GM03348 (cell line): Measurements from ENCODE around the gene YJEFN3.

ENCODE experiments used
- DNase-seq: peaks from one replicate; pipeline ENCODE4 v3.0.0; 2012; ENCODE audit warnings: low spot score

The YJEFN3 gene

DNA sequence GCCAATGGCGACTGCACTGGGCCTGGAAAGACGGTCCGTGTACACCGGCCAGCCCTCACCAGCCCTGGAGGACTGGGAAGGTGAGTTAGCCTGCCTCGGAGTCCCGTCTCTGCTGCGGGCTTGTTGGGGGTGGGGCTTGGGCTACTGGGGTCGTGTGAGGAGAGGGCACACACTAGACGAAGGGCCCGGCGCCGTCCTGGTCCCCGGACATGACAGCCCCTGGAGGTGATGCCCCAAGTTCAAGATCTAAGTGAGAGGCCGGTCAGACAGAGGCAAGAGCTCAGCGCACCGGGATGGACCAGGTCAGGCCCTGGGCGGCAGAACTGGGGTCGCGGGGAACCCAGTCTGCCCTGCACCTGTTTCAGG, 11.0 kb downstream of the YJEFN3 start:
- no peak for DNase-seq

DNA sequence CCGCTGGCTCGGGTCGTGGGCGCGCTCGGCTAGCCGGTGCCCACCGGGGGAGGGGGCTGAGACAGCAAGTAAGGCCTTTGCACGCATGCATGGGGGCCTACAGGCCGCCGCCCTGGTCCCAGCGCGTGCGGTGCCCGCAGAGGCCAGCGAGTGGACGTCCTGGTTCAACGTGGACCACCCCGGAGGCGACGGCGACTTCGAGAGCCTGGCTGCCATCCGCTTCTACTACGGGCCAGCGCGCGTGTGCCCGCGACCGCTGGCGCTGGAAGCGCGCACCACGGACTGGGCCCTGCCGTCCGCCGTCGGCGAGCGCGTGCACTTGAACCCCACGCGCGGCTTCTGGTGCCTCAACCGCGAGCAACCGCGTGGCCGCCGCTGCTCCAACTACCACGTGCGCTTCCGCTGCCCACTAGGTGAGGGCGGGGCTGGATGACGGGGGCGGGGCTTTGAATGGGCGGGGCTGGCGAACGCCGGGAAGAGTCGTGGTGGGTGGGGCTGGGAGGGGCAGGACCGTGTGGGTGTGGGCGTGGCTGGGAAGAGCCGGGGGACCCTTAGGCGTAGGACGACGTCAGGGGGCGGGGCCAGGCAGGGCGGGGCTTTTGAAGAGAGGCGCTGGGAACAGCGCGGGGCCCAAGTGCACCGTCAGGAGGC, 11.5 kb downstream of the YJEFN3 start:
- peak; percentile 85 for DNase-seq

DNA sequence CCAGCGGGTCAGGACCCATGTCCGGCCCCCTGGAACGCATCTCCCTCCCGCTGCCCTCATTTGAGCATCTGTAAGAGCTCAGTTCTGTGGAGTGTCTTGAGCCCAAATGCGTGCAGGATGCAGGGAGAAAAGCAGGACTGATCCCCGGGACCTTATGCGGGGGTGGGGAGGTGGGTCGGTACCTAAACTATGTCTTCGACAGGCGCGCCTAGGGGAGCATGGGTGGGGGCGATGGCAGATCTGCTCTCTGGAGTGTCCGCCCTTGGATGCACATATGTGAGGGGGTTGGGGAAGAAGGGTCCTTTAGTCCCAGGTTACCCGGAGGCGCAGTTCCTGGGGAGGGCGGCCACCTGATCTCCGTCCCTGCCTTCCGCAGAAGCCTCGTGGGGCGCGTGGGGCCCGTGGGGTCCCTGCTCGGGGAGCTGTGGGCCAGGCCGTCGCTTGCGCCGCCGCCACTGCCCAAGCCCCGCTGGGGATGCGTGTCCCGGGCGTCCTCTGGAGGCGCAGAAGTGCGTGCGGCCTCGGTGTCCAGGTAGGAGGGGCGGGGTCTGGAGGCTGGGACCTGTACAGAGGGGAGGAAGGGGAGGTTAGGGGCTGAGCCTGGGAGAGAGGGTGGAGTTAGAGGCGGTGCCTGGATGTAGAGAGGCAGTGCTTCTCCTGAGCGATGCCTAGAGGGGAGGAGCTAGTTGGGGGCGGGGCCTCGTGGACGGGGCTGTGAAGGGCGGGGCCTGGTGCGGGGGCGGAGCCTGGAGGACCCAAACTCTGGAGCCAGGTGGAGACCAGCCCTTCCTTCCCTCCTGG, 12.2 kb downstream of the YJEFN3 start:
- DNase-seq = peak; percentile 80

DNA sequence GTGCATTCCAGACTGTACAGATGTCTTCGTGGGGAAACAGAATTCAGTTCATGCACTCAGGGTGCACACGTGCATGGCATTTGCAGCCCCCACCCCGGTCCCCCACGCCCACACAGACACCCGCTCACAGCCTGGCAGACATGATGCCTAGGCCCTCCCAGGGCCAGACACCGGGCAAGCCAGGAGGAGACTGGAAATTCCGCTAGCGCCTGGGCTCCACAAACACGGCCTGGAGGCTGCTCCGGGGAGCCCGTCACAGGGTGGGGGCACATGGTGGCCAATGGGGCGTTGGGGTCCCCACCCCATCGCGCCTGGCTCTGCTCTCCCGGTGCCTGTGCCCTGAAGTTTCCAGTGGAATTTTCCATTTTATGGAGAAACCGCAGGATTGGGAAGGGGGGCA, 12.9 kb downstream of the YJEFN3 start:
- DNase-seq = no peak

DNA sequence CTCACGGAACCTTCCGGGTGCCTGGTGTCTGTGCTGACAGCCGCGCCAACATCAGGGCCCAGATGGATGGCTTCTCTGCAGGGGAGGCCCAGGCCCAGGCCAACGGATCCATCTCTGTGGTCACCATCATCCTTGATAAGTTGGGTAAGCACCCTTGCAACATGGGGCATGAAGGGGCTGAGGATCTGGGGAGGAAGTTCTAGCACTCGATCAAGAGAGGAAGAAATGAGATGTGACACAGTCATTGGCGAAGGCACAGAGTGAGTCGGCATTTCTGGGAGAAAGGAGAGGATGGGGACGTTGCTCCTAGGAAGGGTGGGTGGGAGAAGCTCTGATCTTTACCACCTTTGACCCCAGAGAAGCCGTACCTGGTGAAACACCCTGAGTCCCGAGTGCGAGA, 13.8 kb downstream of the YJEFN3 start:
- no peak for DNase-seq

DNA sequence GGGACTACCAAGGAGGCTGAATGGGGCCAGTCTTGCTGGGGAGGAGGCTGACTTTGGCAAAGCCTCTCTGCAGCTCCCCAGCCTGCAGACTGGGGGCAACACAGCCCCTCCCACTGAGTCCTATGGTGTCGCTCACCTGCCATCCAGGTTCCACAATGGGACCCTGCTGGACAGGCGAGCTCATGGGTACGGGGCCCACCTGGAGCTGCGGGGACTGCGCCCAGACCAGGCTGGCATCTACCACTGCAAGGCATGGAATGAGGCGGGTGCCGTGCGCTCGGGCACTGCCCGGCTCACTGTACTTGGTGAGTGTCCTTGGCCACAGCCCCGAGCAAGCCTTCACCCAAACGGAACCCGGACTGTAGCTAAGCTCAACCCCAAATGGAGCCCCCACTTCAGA, 14.4 kb downstream of the YJEFN3 start:
- DNase-seq = no peak

DNA sequence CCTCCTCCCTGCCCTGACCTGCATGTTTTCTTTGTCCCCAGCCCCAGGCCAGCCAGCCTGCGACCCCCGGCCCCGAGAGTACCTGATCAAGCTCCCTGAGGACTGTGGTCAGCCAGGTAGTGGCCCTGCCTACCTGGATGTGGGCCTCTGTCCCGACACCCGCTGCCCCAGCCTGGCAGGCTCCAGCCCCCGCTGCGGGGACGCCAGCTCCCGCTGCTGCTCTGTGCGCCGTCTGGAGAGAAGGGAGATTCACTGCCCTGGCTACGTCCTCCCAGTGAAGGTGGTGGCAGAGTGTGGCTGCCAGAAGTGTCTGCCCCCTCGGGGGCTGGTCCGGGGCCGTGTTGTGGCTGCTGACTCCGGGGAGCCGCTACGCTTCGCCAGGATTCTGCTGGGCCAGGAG, 14.9 kb downstream of the YJEFN3 start:
- DNase-seq = no peak

DNA sequence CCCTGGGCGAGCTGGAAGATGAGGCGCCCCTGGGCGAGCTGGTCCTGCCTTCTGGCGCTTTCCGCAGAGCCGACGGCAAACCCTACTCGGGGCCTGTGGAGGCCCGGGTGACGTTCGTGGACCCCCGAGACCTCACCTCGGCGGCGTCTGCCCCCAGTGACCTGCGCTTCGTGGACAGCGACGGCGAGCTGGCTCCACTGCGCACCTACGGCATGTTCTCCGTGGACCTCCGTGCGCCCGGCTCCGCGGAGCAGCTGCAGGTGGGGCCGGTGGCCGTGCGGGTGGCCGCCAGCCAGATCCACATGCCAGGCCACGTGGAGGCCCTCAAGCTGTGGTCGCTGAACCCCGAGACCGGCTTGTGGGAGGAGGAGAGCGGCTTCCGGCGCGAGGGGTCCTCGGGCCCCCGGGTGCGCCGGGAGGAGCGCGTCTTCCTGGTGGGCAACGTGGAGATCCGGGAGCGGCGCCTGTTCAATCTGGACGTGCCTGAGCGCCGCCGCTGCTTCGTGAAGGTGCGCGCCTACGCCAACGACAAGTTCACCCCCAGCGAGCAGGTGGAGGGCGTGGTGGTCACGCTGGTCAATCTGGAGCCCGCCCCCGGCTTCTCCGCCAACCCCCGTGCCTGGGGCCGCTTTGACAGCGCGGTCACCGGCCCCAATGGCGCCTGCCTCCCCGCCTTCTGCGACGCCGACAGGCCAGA, 15.7 kb downstream of the YJEFN3 start:
- no peak for DNase-seq

DNA sequence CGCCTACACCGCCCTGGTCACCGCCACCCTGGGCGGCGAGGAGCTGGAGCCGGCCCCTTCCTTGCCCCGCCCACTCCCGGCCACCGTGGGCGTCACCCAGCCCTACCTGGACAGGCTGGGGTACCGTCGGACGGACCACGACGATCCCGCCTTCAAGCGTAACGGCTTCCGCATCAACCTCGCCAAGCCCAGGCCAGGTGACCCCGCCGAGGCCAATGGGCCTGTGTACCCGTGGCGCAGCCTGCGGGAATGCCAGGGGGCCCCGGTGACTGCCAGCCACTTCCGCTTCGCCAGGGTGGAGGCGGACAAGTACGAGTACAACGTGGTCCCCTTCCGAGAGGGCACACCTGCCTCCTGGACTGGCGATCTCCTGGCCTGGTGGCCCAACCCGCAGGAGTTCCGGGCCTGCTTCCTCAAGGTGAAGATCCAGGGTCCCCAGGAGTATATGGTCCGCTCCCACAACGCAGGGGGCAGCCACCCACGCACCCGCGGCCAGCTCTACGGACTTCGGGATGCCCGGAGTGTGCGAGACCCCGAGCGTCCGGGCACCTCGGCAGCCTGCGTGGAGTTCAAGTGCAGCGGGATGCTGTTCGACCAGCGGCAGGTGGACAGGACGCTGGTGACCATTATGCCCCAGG, 16.4 kb downstream of the YJEFN3 start:
- no peak for DNase-seq

DNA sequence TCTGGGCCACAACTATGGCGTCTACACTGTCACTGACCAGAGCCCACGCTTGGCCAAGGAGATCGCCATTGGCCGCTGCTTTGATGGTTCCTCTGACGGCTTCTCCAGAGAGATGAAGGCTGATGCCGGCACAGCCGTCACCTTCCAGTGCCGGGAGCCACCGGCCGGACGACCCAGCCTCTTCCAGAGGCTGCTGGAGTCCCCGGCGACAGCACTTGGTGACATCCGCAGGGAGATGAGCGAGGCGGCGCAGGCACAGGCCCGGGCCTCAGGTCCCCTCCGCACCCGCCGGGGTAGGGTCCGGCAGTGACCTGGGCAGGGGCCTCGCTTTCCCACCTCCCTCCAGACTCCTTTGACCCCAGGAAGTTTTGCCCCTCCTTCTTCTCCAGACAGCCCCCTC, 17.0 kb downstream of the YJEFN3 start:
- no peak for DNase-seq

DNA sequence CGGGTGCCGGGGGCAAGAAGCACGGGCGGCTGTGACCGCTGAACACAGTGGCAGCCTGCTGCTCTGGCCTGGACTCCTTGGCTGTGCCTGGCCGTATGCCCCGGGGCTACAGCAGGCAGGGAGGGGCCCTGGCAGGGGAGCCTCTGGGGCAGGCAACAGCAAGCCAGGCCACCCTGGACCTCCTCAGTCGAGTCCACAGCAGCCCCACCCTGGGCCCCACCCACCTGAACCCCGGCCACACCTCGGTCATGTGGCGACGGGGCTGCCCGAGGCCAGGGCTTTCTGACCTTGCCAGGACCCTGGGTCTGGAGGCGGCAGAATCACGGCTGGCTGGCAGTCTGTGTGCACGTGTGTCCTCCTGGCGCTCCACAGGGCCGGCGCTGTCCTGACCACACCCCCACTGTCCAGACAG, 18.0 kb downstream of the YJEFN3 start:
- no peak for DNase-seq

DNA sequence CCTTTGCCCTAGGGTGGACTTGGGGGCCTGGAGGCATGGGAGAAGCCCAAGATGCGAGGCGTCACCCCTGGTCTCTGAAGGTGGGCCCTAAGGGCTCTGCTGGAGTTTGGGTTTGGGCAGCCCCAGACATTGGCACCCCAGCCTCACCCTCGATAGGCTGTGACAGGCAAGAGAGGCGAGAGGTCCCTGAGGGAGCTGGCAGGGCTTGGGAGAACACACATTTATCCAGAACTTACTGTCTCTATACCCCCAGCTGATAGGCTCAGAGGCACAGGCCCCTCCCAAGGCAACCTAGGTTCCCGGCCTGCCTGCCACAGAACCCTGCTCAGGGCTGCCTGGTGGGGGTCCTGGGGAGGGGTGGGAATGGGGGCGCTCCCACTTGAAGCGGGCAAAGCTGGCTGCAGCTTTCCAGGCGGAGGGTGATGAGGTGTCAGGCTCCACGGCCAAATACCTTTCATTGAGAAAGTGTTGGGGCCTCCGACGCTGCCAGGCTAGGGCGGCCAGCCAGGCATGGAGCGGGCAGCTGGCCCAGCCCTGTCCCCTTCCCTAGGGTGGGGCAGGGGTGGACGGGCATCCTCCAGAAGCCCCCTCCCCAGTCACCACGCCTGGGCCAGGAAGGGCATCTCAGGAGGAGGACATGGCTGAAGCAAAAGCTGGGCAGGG, 19.1 kb downstream of the YJEFN3 start:
- DNase-seq = no peak

DNA sequence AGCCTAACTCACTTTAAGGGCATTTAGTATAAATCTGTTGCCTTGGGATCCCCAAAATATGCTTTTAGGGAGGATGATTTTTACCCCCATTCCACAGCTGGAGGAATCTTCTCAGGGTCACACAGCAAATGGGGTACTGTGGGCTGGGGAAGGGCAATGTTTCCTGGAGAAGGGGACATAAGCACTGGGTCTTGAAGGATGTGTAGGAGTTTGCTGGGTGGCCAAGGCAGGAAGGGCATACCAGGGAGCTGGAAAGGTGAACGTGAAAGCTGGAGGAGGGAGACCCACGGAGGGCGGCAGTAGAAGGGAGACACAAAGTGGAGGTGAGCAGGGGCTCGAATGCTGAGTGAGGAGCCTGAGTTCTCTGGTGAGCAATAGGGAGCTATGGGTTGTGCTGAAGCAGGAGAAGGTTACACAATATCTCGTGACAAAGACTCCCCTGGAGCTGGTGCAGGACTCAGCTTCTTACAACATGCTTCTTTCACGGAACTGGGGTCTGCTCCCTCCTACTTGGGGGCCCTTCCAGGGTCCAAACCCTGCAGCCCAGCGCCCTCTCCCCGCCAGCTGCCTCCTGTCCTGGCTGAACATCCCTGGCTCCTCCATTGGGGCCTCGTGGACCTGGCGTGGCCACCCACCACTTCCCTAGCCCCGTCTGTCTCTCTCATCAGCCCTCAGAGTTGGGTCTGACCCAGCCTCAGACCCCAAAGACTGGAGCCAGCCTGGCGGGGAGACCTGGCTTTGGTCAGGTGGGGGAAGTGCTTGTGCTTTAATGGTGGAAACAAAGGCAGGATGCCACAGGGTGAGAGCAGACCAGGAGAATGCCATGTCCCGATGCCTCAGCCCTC, 20.4 kb downstream of the YJEFN3 start:
- DNase-seq = no peak

DNA sequence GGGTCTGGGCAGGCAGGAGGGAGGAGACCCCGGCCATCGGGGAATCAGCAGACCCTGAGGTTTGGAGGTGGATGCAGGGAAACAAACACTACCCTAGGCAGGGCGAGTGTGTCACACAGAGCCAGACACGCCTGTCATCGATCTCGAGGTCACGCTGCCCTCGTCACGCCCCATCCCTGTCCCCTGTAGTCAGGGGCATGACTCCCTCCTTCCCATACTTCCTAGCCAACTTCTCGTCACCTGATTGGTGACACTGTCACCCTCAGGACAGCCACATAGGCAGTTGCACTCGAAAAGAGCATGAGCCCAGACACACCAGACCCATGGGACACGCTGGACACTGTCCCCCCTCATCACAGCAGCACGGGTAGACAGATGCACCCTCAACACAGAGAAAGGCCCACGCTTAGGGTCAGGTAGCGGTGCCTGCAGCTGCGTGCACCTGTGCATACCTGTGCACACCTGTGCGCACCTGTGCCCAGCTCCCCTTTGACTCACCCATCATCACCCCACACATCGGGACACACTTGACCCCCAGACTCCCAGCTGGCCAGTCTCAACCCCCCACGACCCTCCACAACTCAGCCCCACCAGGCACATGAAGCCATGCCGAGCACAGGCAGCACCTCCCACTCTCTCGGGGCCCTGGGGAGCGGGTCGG, 21.2 kb downstream of the YJEFN3 start:
- DNase-seq = no peak

DNA sequence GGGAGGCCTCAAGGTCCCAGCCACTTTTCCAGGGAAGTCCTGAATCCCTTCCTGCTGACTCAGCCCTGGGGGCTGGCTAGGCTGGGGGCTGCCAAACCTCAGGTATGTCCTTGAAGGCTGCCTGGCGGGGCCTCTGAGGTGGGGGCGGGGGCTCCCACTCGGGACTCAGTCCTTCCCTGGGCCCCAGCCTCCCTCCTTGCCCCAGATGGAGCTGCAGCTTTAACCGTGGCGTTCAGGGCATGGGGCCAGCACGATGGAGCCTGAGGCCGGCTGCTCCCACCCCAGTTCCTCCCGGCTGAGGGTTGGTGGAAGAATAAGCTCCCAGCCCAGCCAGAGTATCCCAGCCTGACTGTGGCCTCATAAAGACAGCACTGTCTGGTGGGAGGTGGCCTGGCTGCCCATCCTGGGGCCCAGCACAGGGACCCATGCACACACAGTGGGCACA, 21.8 kb downstream of the YJEFN3 start:
- DNase-seq = peak; percentile 48

DNA sequence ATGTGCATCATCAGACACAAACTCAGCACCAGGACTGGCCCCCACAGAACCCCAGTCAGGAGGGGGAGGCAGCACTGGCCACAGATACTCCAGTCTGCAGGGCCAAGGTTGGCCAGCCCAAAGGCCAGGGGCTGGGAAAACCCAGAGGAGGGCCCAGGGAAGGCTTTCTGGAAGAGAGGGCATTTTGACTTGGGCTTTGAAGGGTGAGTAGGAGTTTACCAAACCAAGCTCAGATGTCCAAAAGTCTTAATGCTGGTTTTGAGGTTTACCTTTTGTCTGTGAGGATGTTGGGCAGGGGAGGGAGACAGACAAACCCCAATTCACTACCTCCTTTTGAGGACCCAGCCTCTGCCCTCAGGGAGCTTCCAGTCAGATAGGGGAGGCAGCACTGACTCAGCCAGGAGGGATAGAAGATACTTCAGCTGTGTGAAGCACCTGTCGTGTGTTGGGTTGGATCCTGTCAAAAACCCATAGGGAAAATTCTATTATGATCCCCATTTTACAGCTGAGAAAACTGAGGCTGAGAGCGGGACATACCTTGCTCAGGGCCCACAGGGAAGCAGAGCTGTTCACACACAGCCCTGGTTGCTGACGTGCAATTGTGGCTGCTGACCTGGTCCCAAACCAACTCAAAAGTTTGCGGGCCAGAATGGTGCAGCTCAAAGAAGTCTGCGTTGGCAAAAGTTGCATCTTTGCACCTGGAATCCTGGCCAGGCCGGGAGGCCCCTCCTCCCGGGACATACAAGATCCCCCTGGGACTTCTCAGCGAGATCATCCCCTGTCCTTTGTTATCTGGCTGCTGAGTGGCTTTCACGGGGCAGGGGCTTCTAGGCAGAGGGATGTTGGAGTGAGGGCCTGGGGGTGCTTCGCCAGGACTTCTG, 22.5 kb downstream of the YJEFN3 start:
- DNase-seq = no peak

DNA sequence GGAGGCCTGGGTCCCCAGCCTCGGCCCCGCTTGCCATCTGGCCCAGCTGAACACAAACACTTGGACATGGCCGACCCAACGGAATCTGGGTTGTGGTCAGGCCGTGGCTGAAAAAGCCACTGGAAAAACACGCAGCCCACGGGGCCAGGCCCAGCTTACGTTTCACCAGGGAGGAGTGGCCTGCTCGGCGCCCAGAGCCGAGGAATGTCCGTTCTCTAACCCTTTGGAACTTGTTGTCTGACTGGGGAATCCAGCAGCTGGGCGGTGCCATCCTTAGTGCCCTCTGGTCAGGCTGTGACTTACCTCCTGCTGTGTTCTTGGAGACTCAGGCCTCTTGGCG, 23.1 kb downstream of the YJEFN3 start:
- DNase-seq = no peak

DNA sequence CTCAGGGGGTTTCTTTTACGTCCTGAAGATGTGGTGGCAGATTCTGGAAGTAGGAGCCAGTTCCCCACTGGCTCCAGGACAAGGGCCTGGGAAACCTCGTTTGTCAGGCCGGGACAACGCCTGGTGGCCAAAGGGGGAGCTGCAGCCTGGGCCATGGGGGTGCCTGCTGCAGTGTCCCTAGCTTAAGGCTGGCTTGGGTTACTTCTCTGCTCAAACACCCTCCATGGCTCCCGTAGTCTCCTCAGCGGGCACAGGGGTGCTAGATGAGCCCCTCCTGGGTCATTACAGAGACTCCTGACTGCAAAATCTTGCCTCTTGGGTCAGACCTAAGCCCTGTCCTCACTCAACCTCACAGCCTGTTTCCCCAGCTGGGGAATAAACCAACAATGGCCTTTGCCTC, 24.1 kb downstream of the YJEFN3 start:
- peak; percentile 80 for DNase-seq

DNA sequence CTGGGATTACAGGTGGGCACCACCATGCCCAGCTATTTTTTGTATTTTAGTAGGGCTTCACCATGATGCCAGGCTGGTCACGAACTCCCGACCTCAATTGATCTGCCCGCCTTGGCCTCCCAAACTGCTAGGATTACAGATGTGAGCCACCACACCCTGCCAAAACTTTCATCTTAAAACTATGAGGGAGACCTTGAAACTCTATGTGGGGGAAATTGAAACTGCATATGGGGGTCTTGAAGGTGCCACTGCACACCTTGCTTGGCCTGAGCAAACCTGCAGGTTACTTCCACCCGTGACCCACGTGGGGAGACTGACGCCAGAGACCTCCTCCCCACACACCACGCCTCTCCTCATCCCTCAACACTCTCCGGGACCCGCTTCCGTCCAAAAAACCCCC, 25.0 kb downstream of the YJEFN3 start:
- no peak for DNase-seq
